SK-N-SH (cell line): ENCODE results near the gene NRG4.

Source experiments
- EP300 ChIP-seq, 2 experiments: IDR thresholded peaks; 2 replicates each; pipeline versions ENCODE4 v1.4.0 to v1.6.1; 2012; ENCODE audit warnings: borderline replicate concordance in 1 of 2, low read depth in 1 of 2, low read length in 1 of 2
- GATA2 ChIP-seq: sonication (generic); formaldehyde crosslinking; IDR thresholded peaks from 2 replicates; pipeline ENCODE4 v1.5.0; 2020; ENCODE audit warnings: mild to moderate bottlenecking, missing genetic modification reagents
- MEF2A ChIP-seq: IDR thresholded peaks from 2 replicates; pipeline ENCODE4 v1.4.0; 2012; ENCODE audit warnings: low read depth, borderline replicate concordance
- NRF1 ChIP-seq: IDR thresholded peaks from 2 replicates; pipeline ENCODE4 v1.6.1; 2012; ENCODE audit warnings: low read depth, mild to moderate bottlenecking, low read length
- SMC3 ChIP-seq: IDR thresholded peaks from 2 replicates; pipeline ENCODE4 v1.6.1; 2012; ENCODE audit warnings: low read depth, low read length, improper control_type of control experiment
- ZBTB33 ChIP-seq: IDR thresholded peaks from 2 replicates; pipeline ENCODE4 v1.4.0; 2012; ENCODE audit warnings: low read depth, borderline replicate concordance
- TF ChIP-seq, protein P1 (sequence below): fragments of 200-600 bp; sonication (generic); IDR thresholded peaks from 2 replicates; pipeline ENCODE4 v1.6.1; 2017; ENCODE audit warnings: antibody characterized with exemption, mild to moderate bottlenecking, moderate library complexity
- TF ChIP-seq, protein P2 (sequence below): IDR thresholded peaks from 2 replicates; pipeline ENCODE4 v1.4.0; 2012; ENCODE audit warnings: low read depth, borderline replicate concordance
- TF ChIP-seq, protein P3 (sequence below): IDR thresholded peaks from 2 replicates; pipeline ENCODE4 v1.4.0; 2012; ENCODE audit warnings: low read depth

DNA sequence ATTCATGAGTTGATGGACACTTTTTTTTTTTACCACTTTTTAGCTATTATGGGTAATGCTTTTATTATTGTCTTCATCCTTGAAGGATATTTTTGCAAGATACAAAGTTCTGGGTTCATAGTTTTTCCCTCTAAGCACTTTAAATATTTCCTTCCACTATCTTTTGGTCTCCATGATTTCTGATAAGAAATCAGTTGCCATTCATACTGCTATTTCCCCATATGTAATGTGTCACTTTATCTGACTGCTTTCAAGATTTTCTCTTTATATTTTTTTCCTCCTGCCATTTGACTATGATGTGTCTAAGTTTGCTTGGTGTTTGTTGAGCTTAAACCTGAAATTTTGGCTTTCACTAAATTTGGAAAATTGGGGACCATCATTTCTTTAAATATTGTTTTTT lies 19.3 kb downstream of the NRG4 start:
- no peak for TF ChIP-seq EP300 (IDR thresholded peaks at IDR 0.05; ENCODE audit: borderline replicate concordance in 1 of 2, low read depth in 1 of 2, low read length in 1 of 2)
- TF ChIP-seq, protein P1, sequence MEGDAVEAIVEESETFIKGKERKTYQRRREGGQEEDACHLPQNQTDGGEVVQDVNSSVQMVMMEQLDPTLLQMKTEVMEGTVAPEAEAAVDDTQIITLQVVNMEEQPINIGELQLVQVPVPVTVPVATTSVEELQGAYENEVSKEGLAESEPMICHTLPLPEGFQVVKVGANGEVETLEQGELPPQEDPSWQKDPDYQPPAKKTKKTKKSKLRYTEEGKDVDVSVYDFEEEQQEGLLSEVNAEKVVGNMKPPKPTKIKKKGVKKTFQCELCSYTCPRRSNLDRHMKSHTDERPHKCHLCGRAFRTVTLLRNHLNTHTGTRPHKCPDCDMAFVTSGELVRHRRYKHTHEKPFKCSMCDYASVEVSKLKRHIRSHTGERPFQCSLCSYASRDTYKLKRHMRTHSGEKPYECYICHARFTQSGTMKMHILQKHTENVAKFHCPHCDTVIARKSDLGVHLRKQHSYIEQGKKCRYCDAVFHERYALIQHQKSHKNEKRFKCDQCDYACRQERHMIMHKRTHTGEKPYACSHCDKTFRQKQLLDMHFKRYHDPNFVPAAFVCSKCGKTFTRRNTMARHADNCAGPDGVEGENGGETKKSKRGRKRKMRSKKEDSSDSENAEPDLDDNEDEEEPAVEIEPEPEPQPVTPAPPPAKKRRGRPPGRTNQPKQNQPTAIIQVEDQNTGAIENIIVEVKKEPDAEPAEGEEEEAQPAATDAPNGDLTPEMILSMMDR = no peak
- TF ChIP-seq, protein P2, sequence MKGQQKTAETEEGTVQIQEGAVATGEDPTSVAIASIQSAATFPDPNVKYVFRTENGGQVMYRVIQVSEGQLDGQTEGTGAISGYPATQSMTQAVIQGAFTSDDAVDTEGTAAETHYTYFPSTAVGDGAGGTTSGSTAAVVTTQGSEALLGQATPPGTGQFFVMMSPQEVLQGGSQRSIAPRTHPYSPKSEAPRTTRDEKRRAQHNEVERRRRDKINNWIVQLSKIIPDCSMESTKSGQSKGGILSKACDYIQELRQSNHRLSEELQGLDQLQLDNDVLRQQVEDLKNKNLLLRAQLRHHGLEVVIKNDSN = no peak
- TF ChIP-seq, protein P3, sequence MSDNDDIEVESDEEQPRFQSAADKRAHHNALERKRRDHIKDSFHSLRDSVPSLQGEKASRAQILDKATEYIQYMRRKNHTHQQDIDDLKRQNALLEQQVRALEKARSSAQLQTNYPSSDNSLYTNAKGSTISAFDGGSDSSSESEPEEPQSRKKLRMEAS = no peak
- TF ChIP-seq ZBTB33 = no peak
- TF ChIP-seq GATA2 (CRISPR knock-in tag) = no peak
- no peak for TF ChIP-seq MEF2A
- TF ChIP-seq SMC3 = no peak
- TF ChIP-seq NRF1 = no peak
